H9 (cell line): ENCODE data around the gene PSME1. TPM values are rescaled to one million over a fixed set of nuclear protein-coding genes. Genes with fewer than 3 reads are reported as not detected.

ENCODE experiments used
- DNase-seq: peaks from one replicate; pipeline ENCODE4 v3.0.0-alpha.2; 2017
- H2AFZ ChIP-seq: one replicate; pipeline ENCODE4 v1.6.1; 2013; ENCODE audit warnings: mild to moderate bottlenecking, low read length, control low read depth, moderate library complexity
- H2AK5ac ChIP-seq: 2 replicates; pipeline ENCODE4 v1.6.1; 2013; ENCODE audit warnings: low read length, control low read depth, mixed read lengths; ENCODE audit not compliant: insufficient read length
- H2BK120ac ChIP-seq: one replicate; pipeline ENCODE4 v1.6.1; 2013; ENCODE audit warnings: low read depth, mild to moderate bottlenecking, low read length, control low read depth, inconsistent platforms; ENCODE audit not compliant: poor library complexity, severe bottlenecking
- H2BK12ac ChIP-seq: 2 replicates; pipeline ENCODE4 v1.6.1; 2013; ENCODE audit warnings: low read length, control low read depth, mixed read lengths, low read depth; ENCODE audit not compliant: insufficient read length
- H2BK15ac ChIP-seq: 2 replicates; pipeline ENCODE4 v1.6.1; 2013; ENCODE audit warnings: low read depth, low read length, control low read depth
- H2BK20ac ChIP-seq: one replicate; pipeline ENCODE4 v1.6.1; 2013; ENCODE audit warnings: low read depth, mild to moderate bottlenecking, low read length, control low read depth, inconsistent platforms; ENCODE audit not compliant: poor library complexity, severe bottlenecking
- H2BK5ac ChIP-seq: 2 replicates; pipeline ENCODE4 v1.6.1; 2013; ENCODE audit warnings: low read length, control low read depth, mixed read lengths; ENCODE audit not compliant: insufficient read length
- H3K14ac ChIP-seq: 2 replicates; pipeline ENCODE4 v1.6.1; 2013; ENCODE audit warnings: low read length, control low read depth; ENCODE audit not compliant: insufficient read depth
- H3K18ac ChIP-seq: 2 replicates; pipeline ENCODE4 v1.6.1; 2013; ENCODE audit warnings: low read depth, mild to moderate bottlenecking, mixed read lengths, low read length, control low read depth; ENCODE audit not compliant: insufficient read length
- H3K23ac ChIP-seq: 2 replicates; pipeline ENCODE4 v1.6.1; 2013; ENCODE audit warnings: low read length, control low read depth, mixed read lengths, low read depth; ENCODE audit not compliant: insufficient read length
- H3K23me2 ChIP-seq: 2 replicates; pipeline ENCODE4 v1.6.1; 2013; ENCODE audit warnings: low read depth, mild to moderate bottlenecking, mixed read lengths, low read length, control low read depth; ENCODE audit not compliant: insufficient read length, poor library complexity, severe bottlenecking
- H3K27ac ChIP-seq: 2 replicates; pipeline ENCODE4 v1.5.1; 2013; ENCODE audit warnings: low read length, control low read depth, mixed read lengths, low read depth; ENCODE audit not compliant: insufficient read length
- H3K27me3 ChIP-seq: 2 replicates; pipeline ENCODE4 v1.6.1; 2013; ENCODE audit warnings: low read length, control low read depth, inconsistent platforms; ENCODE audit not compliant: insufficient read depth
- H3K4ac ChIP-seq: 2 replicates; pipeline ENCODE4 v1.6.1; 2013; ENCODE audit warnings: low read depth, mild to moderate bottlenecking, control low read depth, inconsistent platforms, low read length, moderate library complexity
- H3K4me1 ChIP-seq: 2 replicates; pipeline ENCODE4 v1.6.1; 2013; ENCODE audit warnings: low read length, control low read depth, inconsistent platforms; ENCODE audit not compliant: insufficient read depth
- H3K4me2 ChIP-seq: 2 replicates; pipeline ENCODE4 v1.6.1; 2013; ENCODE audit warnings: low read length, control low read depth, mixed read lengths; ENCODE audit not compliant: insufficient read length, insufficient read depth
- H3K56ac ChIP-seq: 2 replicates; pipeline ENCODE4 v1.6.1; 2013; ENCODE audit warnings: low read depth, mild to moderate bottlenecking, mixed read lengths, low read length, control low read depth; ENCODE audit not compliant: insufficient read length
- H3K79me1 ChIP-seq: 2 replicates; pipeline ENCODE4 v1.6.1; 2013; ENCODE audit warnings: low read depth, mild to moderate bottlenecking, moderate library complexity, low read length, control low read depth, inconsistent platforms; ENCODE audit not compliant: insufficient read depth, poor library complexity, severe bottlenecking
- H3K79me2 ChIP-seq: 2 replicates; pipeline ENCODE4 v1.6.1; 2013; ENCODE audit warnings: low read length, control low read depth, inconsistent platforms; ENCODE audit not compliant: insufficient read depth
- H3K9ac ChIP-seq: 2 replicates; pipeline ENCODE4 v1.6.1; 2013; ENCODE audit warnings: low read length, control low read depth, mixed read lengths; ENCODE audit not compliant: insufficient read length; ENCODE audit errors: extremely low read depth
- H3K9me3 ChIP-seq: one replicate; pipeline ENCODE4 v1.6.1; 2013; ENCODE audit warnings: low read depth, low read length, inconsistent platforms; ENCODE audit not compliant: control insufficient read depth
- H3T11ph ChIP-seq: one replicate; pipeline ENCODE4 v1.6.1; 2013; ENCODE audit warnings: mild to moderate bottlenecking, low read length, control low read depth, inconsistent platforms
- H4K20me1 ChIP-seq: one replicate; pipeline ENCODE4 v1.6.1; 2013; ENCODE audit not compliant: control insufficient read depth, insufficient read length, insufficient read depth
- H4K5ac ChIP-seq: 2 replicates; pipeline ENCODE4 v1.6.1; 2013; ENCODE audit warnings: low read depth, mild to moderate bottlenecking, mixed read lengths, low read length, control low read depth; ENCODE audit not compliant: insufficient read length
- H4K8ac ChIP-seq: replicated peaks from 2 replicates; pipeline ENCODE4 v1.6.1; 2013; ENCODE audit warnings: low read length, control low read depth, mixed read lengths, low read depth; ENCODE audit not compliant: insufficient read length
- H4K91ac ChIP-seq: 2 replicates; pipeline ENCODE4 v1.6.1; 2013; ENCODE audit warnings: low read depth, mild to moderate bottlenecking, moderate library complexity, mixed read lengths, low read length, control low read depth; ENCODE audit not compliant: insufficient read length
- H3K27ac Mint-ChIP-seq, 3 experiments: 2 replicates in 2 of 3; 3 replicates in 1 of 3; pipeline ENCODE4 v1.8.0; 2020 to 2021; ENCODE audit warnings: mixed read lengths in 3 of 3, mild to moderate bottlenecking in 1 of 3, moderate library complexity in 1 of 3
- H3K27me3 Mint-ChIP-seq: 2 replicates; pipeline ENCODE4 v1.8.0; 2021; ENCODE audit warnings: low read depth, mild to moderate bottlenecking, moderate library complexity, mixed read lengths
- H3K36me3 Mint-ChIP-seq, 3 experiments: 2 replicates in 2 of 3; 3 replicates in 1 of 3; pipeline ENCODE4 v1.8.0; 2020 to 2021; ENCODE audit warnings: low read depth in 3 of 3, mixed read lengths in 3 of 3; ENCODE audit not compliant: insufficient read depth in 1 of 3
- H3K4me1 Mint-ChIP-seq, 2 experiments: 2 replicates each; pipeline ENCODE4 v1.8.0; 2020; ENCODE audit warnings: mixed read lengths in 2 of 2
- H3K4me3 Mint-ChIP-seq, 2 experiments: 2 replicates in 1 of 2; 3 replicates in 1 of 2; pipeline ENCODE4 v1.8.0; 2020 to 2021; ENCODE audit warnings: mild to moderate bottlenecking in 2 of 2, mixed read lengths in 2 of 2, moderate library complexity in 1 of 2
- H3K9me3 Mint-ChIP-seq, 2 experiments: 2 replicates in 1 of 2; 3 replicates in 1 of 2; pipeline ENCODE4 v1.8.0; 2020; ENCODE audit warnings: mild to moderate bottlenecking in 2 of 2, mixed read lengths in 2 of 2, moderate library complexity in 1 of 2
- CTCF ChIP-seq: fragments of 200-600 bp; sonication (generic); conservative IDR thresholded peaks from 3 replicates; pipeline ENCODE4 v1.8.0; 2021; ENCODE audit warnings: antibody characterized with exemption, mild to moderate bottlenecking
- WGBS: extraction: QIAGEN DNeasy Blood & Tissue Kit; methylation state at CpG from one replicate; pipeline ENCODE4 v1.1.7; 2013; ENCODE audit warnings: missing lambda C conversion rate, low lambda C conversion rate, mixed read lengths; ENCODE audit not compliant: insufficient read length; ENCODE audit errors: extremely low coverage; 5-methylcytosine and 5-hydroxymethylcytosine counted together
- total RNA-seq: library from RNA; stranded (reverse); gene quantifications from 2 replicates; pipeline ENCODE4 v1.2.1, GENCODE V29; 2021

PSME1 gene
- total RNA-seq, 1 experiment from 2014 or later, result 109 TPM

DNA sequence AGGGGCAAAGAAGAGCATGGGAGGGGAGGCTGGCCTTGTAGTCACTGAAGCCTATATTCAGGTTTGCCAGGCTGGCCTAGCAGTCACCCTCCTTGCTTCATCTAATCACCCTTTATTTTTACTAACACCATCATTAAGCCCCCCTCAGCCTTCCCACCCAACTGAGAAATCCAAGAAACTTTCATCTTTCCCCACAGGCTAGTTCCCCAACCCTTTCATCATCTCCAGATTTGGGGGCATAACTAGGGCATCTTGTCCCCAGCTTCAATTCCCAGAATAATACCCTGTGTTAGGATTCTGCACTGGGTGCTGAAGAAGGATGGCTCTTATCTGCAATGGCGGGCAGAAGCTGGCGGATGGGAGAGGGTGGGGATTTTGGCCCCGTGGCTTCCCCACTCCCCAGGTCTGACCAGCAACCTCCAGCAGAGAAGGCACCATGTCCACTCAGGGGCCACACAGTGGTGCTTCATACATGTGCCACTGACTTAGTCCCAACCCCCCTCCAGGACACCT is 35.0 kb upstream of the PSME1 start:
- H4K5ac ChIP-seq, result no peak overlapping the region
- H3K14ac ChIP-seq, result no peak overlapping the region
- H2BK12ac ChIP-seq, result no peak overlapping the region
- H3K79me2 ChIP-seq, result no peaks in the 10 kb centered on the region; the same call in 1 of the 2 replicates
- no peak overlapping the region for H3T11ph ChIP-seq
- no CpG with 5 or more reads among the region's 3 CpGs for WGBS
- H3K79me1 ChIP-seq, result no peaks in the 10 kb centered on the region
- H3K9me3 ChIP-seq, result no peaks in the 10 kb centered on the region
- H4K8ac ChIP-seq, result no peak overlapping the region
- H2BK120ac ChIP-seq, result no peak overlapping the region
- DNase-seq, result no peak
- no peaks in the 10 kb centered on the region for H3K23me2 ChIP-seq
- no peaks in the 10 kb centered on the region for H4K20me1 ChIP-seq
- no peak overlapping the region for H3K23ac ChIP-seq
- no peak overlapping the region for H3K4me2 ChIP-seq
- Mint-ChIP-seq H3K9me3 (peaks cover 18 to 19% of the 10 kb centered on the region in 2 experiments), H3K36me3 (peaks cover 66 to 81% (median 75%) of the 10 kb centered on the region in 3 experiments), H3K4me3 (no peak overlapping the region), H3K27me3 (no peaks in the 10 kb centered on the region), H3K27ac (no peak overlapping the region), H3K4me1 (peaks cover 0 to 5% of the 10 kb centered on the region in 2 experiments; a peak in 2 of 4 replicates)
- H3K27ac ChIP-seq, result no peak overlapping the region
- no peak overlapping the region for H3K18ac ChIP-seq
- no peak overlapping the region for H2AK5ac ChIP-seq
- H3K4ac ChIP-seq, result no peak overlapping the region
- no peak overlapping the region for H2BK5ac ChIP-seq
- no peak overlapping the region for H2BK20ac ChIP-seq
- no peak for TF ChIP-seq CTCF
- H4K91ac ChIP-seq, result no peak overlapping the region
- no peaks in the 10 kb centered on the region for H3K27me3 ChIP-seq
- no peak overlapping the region for H2AFZ ChIP-seq
- no peak overlapping the region for H2BK15ac ChIP-seq
- no peak overlapping the region for H3K56ac ChIP-seq
- H3K9ac ChIP-seq, result no peak overlapping the region
- no peaks in the 10 kb centered on the region for H3K4me1 ChIP-seq
